H1 (cell line): ENCODE results near the gene CAMTA1. TPM values are rescaled to one million over a fixed set of nuclear protein-coding genes. Genes with fewer than 3 reads are reported as not detected.

ENCODE experiments used
- NRF1 ChIP-seq: IDR thresholded peaks from 2 replicates; pipeline ENCODE4 v1.6.1; 2011; ENCODE audit warnings: mild to moderate bottlenecking, low read depth, low read length, improper control_type of control experiment
- polyA plus RNA-seq, 7 experiments: library from polyadenylated mRNA; depleted of rRNA in 3 of 7; stranded (reverse) in 5 of 7; unstranded in 2 of 7; fragments of >200 nt in 5 of 7; fragments of 200-250 nt in 2 of 7; gene quantifications; 1 replicate in 5 of 7; 2 replicates in 1 of 7; 4 replicates in 1 of 7; pipeline versions ENCODE4 v1.2.1 to v1.2.3, GENCODE V29; 2011 to 2013; ENCODE audit warnings: missing spikeins in 2 of 7, mixed read lengths in 2 of 7
- total RNA-seq: library from RNA; stranded (reverse); fragmentation: NEBNext Ultra II Directional; extraction: Animal tissue kit (Norgen Biotek cat#: 25700); gene quantifications from 2 replicates; pipeline ENCODE4 v1.2.1, GENCODE V29; 2021

Gene CAMTA1
- total and polyA plus RNA-seq, 2 of the 8 experiments (the other 6 are each of a cell fraction or from before 2014, with no cell fraction given): 65.0 to 119 TPM

DNA sequence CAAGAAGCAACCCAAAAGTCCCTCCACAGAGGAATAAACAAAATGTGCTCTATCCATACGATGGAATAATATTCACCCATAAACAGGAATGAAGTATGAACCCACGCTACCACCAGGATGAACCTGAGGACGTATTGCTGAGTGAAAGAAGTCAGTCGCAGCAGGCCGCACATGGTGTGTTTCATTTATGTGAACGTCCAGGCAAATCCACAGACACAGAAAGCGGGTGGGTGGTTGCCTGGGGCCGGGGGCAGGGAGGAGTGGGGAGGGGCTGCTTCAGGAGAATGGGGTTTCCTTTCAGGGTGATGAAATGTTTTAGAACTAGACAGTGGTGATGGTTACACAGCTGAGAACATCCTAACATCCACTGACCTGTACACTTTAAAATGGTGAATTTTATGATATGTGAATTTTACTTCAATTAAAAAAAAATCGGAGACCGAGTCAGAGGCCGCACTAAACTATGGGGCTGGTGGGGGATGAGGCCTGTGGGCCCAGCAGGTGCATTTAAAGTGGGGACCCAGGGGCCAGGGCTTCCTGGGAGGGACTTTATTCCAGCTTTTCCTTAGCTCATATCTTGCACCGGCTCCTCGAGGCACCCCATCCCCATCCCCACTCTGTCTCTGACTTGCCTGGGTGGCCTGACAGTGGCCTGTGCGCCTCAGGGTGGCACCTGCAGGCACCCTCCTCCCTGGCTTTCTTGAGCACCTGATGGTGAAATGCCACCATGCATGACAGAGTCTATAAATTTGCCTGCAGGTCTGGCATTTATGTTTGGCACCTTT is 593.3 kb downstream of the CAMTA1 start (continued):
- TF ChIP-seq NRF1: no peak
